Fibroblast of skin of left biceps (primary cell): ENCODE data around the gene WNT10A.
"Not testable (repeated sequence)": the region's sequence is repeated elsewhere in the genome, so short reads cannot be mapped to it uniquely, and the experiment has no call there.

ENCODE experiments used
- DNase-seq, 2 experiments: peaks; one replicate each; pipeline ENCODE4 v3.0.0-alpha.2; 2013; ENCODE audit warnings: low read depth in 2 of 2

The WNT10A gene

GRCh38 chr2:218880102-218880858 lies at the start of gene WNT10A:
WNT10A (plus strand) TSS chr2:218880852; CDS start chr2:218880996, 144 bp downstream.
- no peak for DNase-seq

GRCh38 chr2:218831378-218831990 lies 49.2 kb upstream of the WNT10A start, which contains the start of gene PRKAG3:
PRKAG3 (minus strand) TSS chr2:218831803.
- DNase-seq = no peak

- DNase-seq = no peak
These were observed 48.6 kb upstream of the WNT10A start for GRCh38 chr2:218832081-218832480.

- no peak for DNase-seq
These were observed 48.1 kb upstream of the WNT10A start for GRCh38 chr2:218832520-218832919.

- no peak for DNase-seq
These were observed 47.5 kb upstream of the WNT10A start for GRCh38 chr2:218833023-218833609.

- no peak for DNase-seq
These were observed 46.0 kb upstream of the WNT10A start for GRCh38 chr2:218834685-218835084.

- DNase-seq = no peak
These were observed 43.2 kb upstream of the WNT10A start for GRCh38 chr2:218837495-218837894.

- DNase-seq = peak in 1 of 2 experiments; percentile 17
These were observed 41.2 kb upstream of the WNT10A start for GRCh38 chr2:218839430-218839829.

- DNase-seq = no peak
These were observed 40.8 kb upstream of the WNT10A start for GRCh38 chr2:218839888-218840287.

GRCh38 chr2:218844334-218844733 lies 36.3 kb upstream of the WNT10A start:
- DNase-seq = not testable (repeated sequence)

GRCh38 chr2:218846963-218847362 lies 33.7 kb upstream of the WNT10A start:
- DNase-seq = not testable (repeated sequence)

- no peak for DNase-seq
These were observed 30.9 kb upstream of the WNT10A start for GRCh38 chr2:218849721-218850120.

- DNase-seq = no peak
These were observed 29.9 kb upstream of the WNT10A start for GRCh38 chr2:218850796-218851195.

- DNase-seq = no peak
These were observed 29.4 kb upstream of the WNT10A start for GRCh38 chr2:218851286-218851685.

- peak in 1 of 2 experiments; percentile 10 for DNase-seq
These were observed 27.6 kb upstream of the WNT10A start for GRCh38 chr2:218852911-218853667.

- DNase-seq = no peak
These were observed 26.9 kb upstream of the WNT10A start for GRCh38 chr2:218853766-218854165.

- DNase-seq = no peak
These were observed 25.8 kb upstream of the WNT10A start for GRCh38 chr2:218854860-218855259.

- no peak for DNase-seq
These were observed 25.1 kb upstream of the WNT10A start for GRCh38 chr2:218855305-218856166.

- no peak for DNase-seq
These were observed 24.3 kb upstream of the WNT10A start for GRCh38 chr2:218856167-218856895.

- DNase-seq = no peak
These were observed 23.8 kb upstream of the WNT10A start for GRCh38 chr2:218856896-218857243.
